Right atrium auricular region (tissue), 2 donors: Measurements from ENCODE around the gene AGRP. TPM values are rescaled to one million over a fixed set of nuclear protein-coding genes. Genes with fewer than 3 reads are reported as not detected.

Source experiments
- DNase-seq: peaks from one replicate; pipeline ENCODE4 v3.0.0-alpha.2; 2019; ENCODE audit warnings: low spot score
- H3K27ac ChIP-seq, 2 donors: fragments of 200-600 bp; sonication (generic); 1 replicate in 1 of 2; 2 replicates in 1 of 2; pipeline ENCODE4 v1.5.1; 2016 to 2019
- H3K27me3 ChIP-seq, 2 donors: fragments of 200-600 bp; sonication (generic); one replicate each; pipeline versions ENCODE4 v1.5.1 to v1.6.0; 2017 to 2019
- H3K36me3 ChIP-seq: fragments of 200-600 bp; sonication (generic); one replicate; pipeline ENCODE4 v1.5.1; 2016
- H3K4me1 ChIP-seq, 2 donors: fragments of 200-600 bp; sonication (generic); one replicate each; pipeline versions ENCODE4 v1.5.1 to v1.6.0; 2017 to 2019
- H3K4me3 ChIP-seq, 2 donors: fragments of 200-600 bp; sonication (generic); 1 replicate in 1 of 2; 2 replicates in 1 of 2; pipeline ENCODE4 v1.5.1; 2017 to 2019; ENCODE audit warnings: mild to moderate bottlenecking in 1 of 2, moderate library complexity in 1 of 2
- H3K9me3 ChIP-seq, 2 donors: fragments of 200-600 bp; sonication (generic); one replicate each; pipeline ENCODE4 v1.5.1; 2019
- CTCF ChIP-seq, 2 donors: fragments of 200-600 bp; sonication (generic); IDR thresholded peaks; one replicate each; pipeline ENCODE4 v1.5.1; 2019; ENCODE audit warnings: antibody characterized with exemption in 2 of 2
- total RNA-seq, 2 donors: library from RNA; depleted of rRNA; stranded (reverse); fragments of >200 nt; gene quantifications; one replicate each; pipeline ENCODE4 v1.1.0, GENCODE V29; 2016

AGRP gene
- total RNA-seq, result not detected

- no peak for DNase-seq
- Histone ChIP-seq H3K36me3 (no peaks in the 10 kb centered on the region), H3K4me3 (no peak within 1 kb of the TSS), H3K27me3 (no peaks in the 10 kb centered on the region), H3K4me1 (peaks cover 0 to 40% of the 10 kb centered on the region in 2 donors), H3K27ac (no peak within 1 kb of the TSS), H3K9me3 (no peaks in the 10 kb centered on the region)
- TF ChIP-seq CTCF (IDR thresholded peaks at IDR 0.05), result no peak
Observed at GRCh38 chr16:67483150-67483549, at the start of gene AGRP. TSS of gene AGRP (minus strand) at chr16:67483547. CDS start at chr16:67483398, 149 bp downstream.

- no peak for DNase-seq
- H3K4me3 ChIP-seq, result peak overlapping the region in 1 of 2 donors; percentile 81
- H3K4me1 ChIP-seq, result peaks cover 0 to 52% of the 10 kb centered on the region in 2 donors
Observed at GRCh38 chr16:67531247-67531646, 47.9 kb upstream of the AGRP start.

GRCh38 chr16:67530013-67530939 is 46.9 kb upstream of the AGRP start:
- Histone ChIP-seq H3K4me3 (peak overlapping the region; percentile 77 to 81), H3K36me3 (no peaks in the 10 kb centered on the region), H3K9me3 (no peaks in the 10 kb centered on the region), H3K4me1 (peaks cover 0 to 43% of the 10 kb centered on the region in 2 donors), H3K27me3 (no peaks in the 10 kb centered on the region), H3K27ac (peak overlapping the region; percentile 96 to 97)
- DNase-seq, result peak; percentile 88
- TF ChIP-seq CTCF (IDR thresholded peaks at IDR 0.05), result no peak

More at GRCh38 chr16:67531247-67531646, 47.9 kb upstream of the AGRP start:
- no peaks in the 10 kb centered on the region for H3K36me3 ChIP-seq
- H3K27me3 ChIP-seq, result no peaks in the 10 kb centered on the region
- H3K9me3 ChIP-seq, result no peaks in the 10 kb centered on the region
- no peak for TF ChIP-seq CTCF (IDR thresholded peaks at IDR 0.05)
- H3K27ac ChIP-seq, result peak overlapping the region; percentile 96 to 97

- no peaks in the 10 kb centered on the region for H3K9me3 ChIP-seq
- no peaks in the 10 kb centered on the region for H3K36me3 ChIP-seq
- peaks cover 0 to 43% of the 10 kb centered on the region in 2 donors for H3K4me1 ChIP-seq
- H3K27me3 ChIP-seq, result no peaks in the 10 kb centered on the region
- TF ChIP-seq CTCF (IDR thresholded peaks at IDR 0.05), result no peak
- H3K27ac ChIP-seq, result peak overlapping the region; percentile 96 to 97
- peak overlapping the region; percentile 77 to 81 for H3K4me3 ChIP-seq
- no peak for DNase-seq
Observed at GRCh38 chr16:67529582-67530012, 46.2 kb upstream of the AGRP start.

GRCh38 chr16:67528870-67529581 is 45.7 kb upstream of the AGRP start:
- H3K27me3 ChIP-seq, result no peaks in the 10 kb centered on the region
- no peaks in the 10 kb centered on the region for H3K36me3 ChIP-seq
- peak overlapping the region; percentile 96 to 97 for H3K27ac ChIP-seq
- peaks cover 0 to 43% of the 10 kb centered on the region in 2 donors for H3K4me1 ChIP-seq
- peak overlapping the region; percentile 77 to 81 for H3K4me3 ChIP-seq
- no peak for DNase-seq
- no peaks in the 10 kb centered on the region for H3K9me3 ChIP-seq
- TF ChIP-seq CTCF (IDR thresholded peaks at IDR 0.05), result no peak
